GM12878 (cell line): ENCODE measurements around the gene MT4. TPM values are rescaled to one million over a fixed set of nuclear protein-coding genes. Genes with fewer than 3 reads are reported as not detected.

ENCODE experiments used
- ATAC-seq: fragments of 200-7000 bp; cut with Tn5 transposase; 3 replicates; pipeline ENCODE4 v1.9.1; 2020; ENCODE audit warnings: mild to moderate bottlenecking, moderate library complexity
- BruUV-seq: library from RNA; stranded (reverse); fragments of 400-500 nt; replicated peaks from 2 replicates; lab custom pipeline; 2021; lab: Mats Ljungman, UMichigan
- CTCF ChIA-PET: fragments of 300-600 bp; sonication (Branson Sonifier 250); formaldehyde crosslinking; extraction: SDS; loops from one replicate; lab custom pipeline; 2021; ENCODE audit warnings: inconsistent platforms; lab: Yijun Ruan, JAX
- POLR2A ChIA-PET: fragments of 350-600 bp; formaldehyde crosslinking; extraction: SDS; loops from one replicate; lab custom pipeline; 2021; ENCODE audit warnings: inconsistent platforms; lab: Charles Lee
- RAD21 ChIA-PET: fragments of 300-600 bp; sonication (Branson Sonifier 250); formaldehyde crosslinking; loops from one replicate; lab custom pipeline; 2023; ENCODE audit warnings: antibody characterized with exemption; ENCODE audit not compliant: unreplicated experiment; lab: Charles Lee
- SMC1A ChIA-PET: fragments of 300-600 bp; sonication (Branson Sonifier 250); formaldehyde crosslinking; loops from one replicate; lab custom pipeline; 2023; ENCODE audit not compliant: unreplicated experiment, uncharacterized antibody; lab: Charles Lee
- DNase-seq: peaks from one replicate; pipeline ENCODE4 v3.0.0-alpha.2; 2011; ENCODE audit warnings: low read depth, low spot score
- FAIRE-seq: peaks from 3 replicates; lab custom pipeline; 2011; peaks lifted over from hg19 to GRCh38; lab: Jason Lieb, UNC
- H2AFZ ChIP-seq: 2 replicates; pipeline ENCODE4 v1.6.0; 2011; ENCODE audit warnings: low read depth, low read length, control low read depth; ENCODE audit not compliant: control insufficient read depth
- H3K27ac ChIP-seq: 2 replicates; pipeline ENCODE4 v1.5.1; 2011; ENCODE audit warnings: control low read depth; ENCODE audit not compliant: control insufficient read depth, insufficient read depth
- H3K27me3 ChIP-seq, 2 experiments: replicated peaks in 1 of 2; 2 replicates each; pipeline versions ENCODE4 v1.6.0 to v1.6.1; 2011; ENCODE audit warnings: low read length in 1 of 2; ENCODE audit not compliant: control insufficient read depth in 2 of 2, insufficient read depth in 2 of 2
- H3K36me3 ChIP-seq, 2 experiments: 2 replicates each; pipeline ENCODE4 v1.5.1; 2011; ENCODE audit warnings: low read length in 1 of 2; ENCODE audit not compliant: control insufficient read depth in 2 of 2, insufficient read depth in 2 of 2
- H3K4me1 ChIP-seq: 2 replicates; pipeline ENCODE4 v1.6.1; 2011; ENCODE audit warnings: mild to moderate bottlenecking, low read length, moderate library complexity, mixed read lengths; ENCODE audit not compliant: control insufficient read depth, insufficient read depth
- H3K4me2 ChIP-seq: 2 replicates; pipeline ENCODE4 v1.6.0; 2011; ENCODE audit warnings: control low read depth; ENCODE audit not compliant: control insufficient read depth, insufficient read depth
- H3K4me3 ChIP-seq: fragments of 200-600 bp; sonication (generic); 2 replicates; pipeline ENCODE4 v1.5.1; 2016
- H3K79me2 ChIP-seq: 2 replicates; pipeline ENCODE4 v1.6.0; 2011; ENCODE audit warnings: low read length; ENCODE audit not compliant: control insufficient read depth, insufficient read depth
- H3K9ac ChIP-seq: 2 replicates; pipeline ENCODE4 v1.8.0; 2011; ENCODE audit warnings: low read length, control low read depth, mixed read lengths; ENCODE audit not compliant: control insufficient read depth, insufficient read depth
- H3K9me3 ChIP-seq: replicated peaks from 3 replicates; pipeline ENCODE4 v1.5.1; 2011; ENCODE audit warnings: mild to moderate bottlenecking, low read length; ENCODE audit not compliant: control insufficient read depth, insufficient read depth
- H4K20me1 ChIP-seq: 2 replicates; pipeline ENCODE4 v1.6.0; 2011; ENCODE audit not compliant: control insufficient read depth, insufficient read depth
- ATF3 ChIP-seq: IDR thresholded peaks from 2 replicates; pipeline ENCODE4 v1.6.1; 2011; ENCODE audit warnings: low read depth, mild to moderate bottlenecking, low read length, moderate library complexity, borderline replicate concordance; ENCODE audit errors: extremely low read depth
- CHD4 ChIP-seq: fragments of 200-600 bp; sonication (generic); IDR thresholded peaks from 2 replicates; pipeline ENCODE4 v1.6.1; 2016; ENCODE audit warnings: mild to moderate bottlenecking
- CREB1 ChIP-seq: IDR thresholded peaks from 2 replicates; pipeline ENCODE4 v1.6.1; 2012; ENCODE audit warnings: low read depth, mild to moderate bottlenecking, inconsistent platforms
- POLR2AphosphoS2 ChIP-seq: IDR thresholded peaks from 2 replicates; pipeline ENCODE4 v1.6.1; 2011; ENCODE audit warnings: low read depth, mild to moderate bottlenecking, low read length, improper control_type of control experiment, moderate library complexity
- RBBP5 ChIP-seq: fragments of 200-600 bp; sonication (generic); conservative IDR thresholded peaks from 2 replicates; pipeline ENCODE4 v1.6.1; 2016
- SIN3A ChIP-seq: IDR thresholded peaks from 2 replicates; pipeline ENCODE4 v1.6.1; 2012; ENCODE audit warnings: low read depth, low read length, improper control_type of control experiment
- TAF1 ChIP-seq: IDR thresholded peaks from 2 replicates; pipeline ENCODE4 v1.6.1; 2011; ENCODE audit warnings: mild to moderate bottlenecking, low read depth, low read length, borderline replicate concordance
- ZSCAN29 ChIP-seq: fragments of 450-650 bp; IDR thresholded peaks from 2 replicates; pipeline ENCODE4 v1.6.1; 2017; ENCODE audit warnings: mild to moderate bottlenecking, moderate library complexity
- WGBS: methylation state at CpG from one replicate; pipeline ENCODE4 v1.1.6; 2016; ENCODE audit warnings: low lambda C conversion rate; ENCODE audit not compliant: insufficient replicate concordance, insufficient coverage; ENCODE audit errors: missing lambda C conversion rate; 5-methylcytosine and 5-hydroxymethylcytosine counted together
- in situ Hi-C: fragments of 300-500 bp; cut with MboI; formaldehyde crosslinking; loops from 9 replicates; pipeline ENCODE4 v1.14.3; 2018; ENCODE audit warnings: mixed read lengths
- intact Hi-C: fragments of 100-400 bp; cut with micrococcal nuclease; formaldehyde crosslinking; loops from one replicate; pipeline ENCODE4 v1.14.2; 2022; ENCODE audit not compliant: unreplicated experiment
- polyA plus RNA-seq, 11 experiments: library from polyadenylated mRNA; depleted of rRNA in 4 of 11; unstranded in 6 of 11; stranded (reverse) in 5 of 11; fragments of >200 nt; fragmentation: Nextera tagmentation in 4 of 11; fragmentation: Illumina TruSeq in 1 of 11; extraction: Ambion mirVana in 4 of 11; extraction: Trizol in 1 of 11; gene quantifications; 1 replicate in 1 of 11; 2 replicates in 10 of 11; pipeline versions ENCODE4 v1.2.1 to v1.2.3, GENCODE V29; 2011 to 2016; ENCODE audit warnings: inconsistent platforms in 2 of 11, missing spikeins in 2 of 11, low read depth in 1 of 11
- total RNA-seq, 4 experiments: library from RNA; depleted of rRNA in 3 of 4; stranded (reverse); fragments of >200 nt in 3 of 4; fragmentation: Illumina TruSeq in 1 of 4; extraction: Trizol in 1 of 4; gene quantifications; 2 replicates each; pipeline versions ENCODE4 v1.2.1 to v1.2.3, GENCODE V29; 2013 to 2021

Gene MT4
- total and polyA plus RNA-seq, 10 of the 15 experiments (the other 5 are each of a cell fraction or from before 2014, with no cell fraction given): not detected

- Histone ChIP-seq H3K27ac (no peak overlapping the region), H3K4me2 (no peak overlapping the region), H3K27me3 (no peaks in the 10 kb centered on the region; a peak in 2 of 4 replicates), H2AFZ (no peak overlapping the region)
- no peak for ATAC-seq
- SMC1A ChIA-PET: interaction anchor here (0.8 to 2.8 kb wide), 3 partner anchors 19 to 96 kb away, joined by 3 to 22 read pairs (median 3); no protein-coding TSS in a partner anchor
- TF ChIP-seq ZSCAN29 (no peak), CHD4 (no peak), CREB1 (no peak), ATF3 (no peak)
- TF ChIP-seq, all 136 proteins: peak for 0
- CTCF ChIA-PET: interaction anchor here (1.1 to 10.0 kb wide), 4 partner anchors 25 to 97 kb away, joined by 4 to 77 read pairs (median 12); no protein-coding TSS in a partner anchor
- no peak for FAIRE-seq
- POLR2A ChIA-PET: no interaction called here
- peaks cover 10% of the 10 kb centered on the region for H3K4me1 ChIP-seq
- no peaks in the 10 kb centered on the region for H3K79me2 ChIP-seq
- intact Hi-C loops (no loop called here), in situ Hi-C loops (no loop called here)
- H3K36me3 ChIP-seq: no peaks in the 10 kb centered on the region
- H3K9me3 ChIP-seq: no peaks in the 10 kb centered on the region
- 56% methylated on average over 4 of the region's 4 CpGs for WGBS
- no peaks in the 10 kb centered on the region for H4K20me1 ChIP-seq
- BruUV-seq: no TSS peak
- DNase-seq: no peak
- no peak overlapping the region for H3K4me3 ChIP-seq
- no peak overlapping the region for H3K9ac ChIP-seq
- RAD21 ChIA-PET: interaction anchor here (1.0 to 4.9 kb wide), 3 partner anchors 29 to 97 kb away, joined by 3 to 44 read pairs (median 3); no protein-coding TSS in a partner anchor
Observed at GRCh38 chr16:56604966-56605365, 40.1 kb downstream of the MT4 start.

- H2AFZ ChIP-seq: no peak overlapping the region
- no peak overlapping the region for H3K9ac ChIP-seq
- in situ Hi-C loops: no loop called here
- POLR2A ChIA-PET: no interaction called here
- BruUV-seq: no TSS peak
- RAD21 ChIA-PET: interaction anchor here (0.9 to 4.9 kb wide), 4 partner anchors 25 to 96 kb away, joined by 3 to 44 read pairs (median 3); no protein-coding TSS in a partner anchor
- no peaks in the 10 kb centered on the region for H3K36me3 ChIP-seq
- no peak for ATAC-seq
- H3K4me1 ChIP-seq: peaks cover 15% of the 10 kb centered on the region
- H3K79me2 ChIP-seq: no peaks in the 10 kb centered on the region
- FAIRE-seq: no peak
- no peak overlapping the region for H3K4me2 ChIP-seq
- CTCF ChIA-PET: interaction anchor here (1.1 to 10.0 kb wide), 4 partner anchors 25 to 96 kb away, joined by 4 to 77 read pairs (median 12); no protein-coding TSS in a partner anchor
- H3K27ac ChIP-seq: no peak overlapping the region
- no peak for DNase-seq
- WGBS: 0% methylated on average over 1 of the region's 1 CpG
- TF ChIP-seq POLR2AphosphoS2 (no peak), TAF1 (no peak), RBBP5 (no peak), SIN3A (no peak)
- no peak overlapping the region for H3K4me3 ChIP-seq
- H3K27me3 ChIP-seq: no peaks in the 10 kb centered on the region; a peak in 2 of 4 replicates
- no peaks in the 10 kb centered on the region for H3K9me3 ChIP-seq
- intact Hi-C loops: no loop called here
- no peaks in the 10 kb centered on the region for H4K20me1 ChIP-seq
- SMC1A ChIA-PET: interaction anchor here (0.8 to 2.8 kb wide), 4 partner anchors 18 to 96 kb away, joined by 3 to 22 read pairs (median 3); no protein-coding TSS in a partner anchor
Observed at GRCh38 chr16:56605475-56605874, 40.6 kb downstream of the MT4 start.
